ENCODE results near the gene ZNF669. TPM values are rescaled to one million over a fixed set of nuclear protein-coding genes. Genes with fewer than 3 reads are reported as not detected.

The ZNF669 gene
- total RNA-seq, 3 donors from 2014 or later, result 6.1 to 7.0 (median 6.3) TPM

DNA sequence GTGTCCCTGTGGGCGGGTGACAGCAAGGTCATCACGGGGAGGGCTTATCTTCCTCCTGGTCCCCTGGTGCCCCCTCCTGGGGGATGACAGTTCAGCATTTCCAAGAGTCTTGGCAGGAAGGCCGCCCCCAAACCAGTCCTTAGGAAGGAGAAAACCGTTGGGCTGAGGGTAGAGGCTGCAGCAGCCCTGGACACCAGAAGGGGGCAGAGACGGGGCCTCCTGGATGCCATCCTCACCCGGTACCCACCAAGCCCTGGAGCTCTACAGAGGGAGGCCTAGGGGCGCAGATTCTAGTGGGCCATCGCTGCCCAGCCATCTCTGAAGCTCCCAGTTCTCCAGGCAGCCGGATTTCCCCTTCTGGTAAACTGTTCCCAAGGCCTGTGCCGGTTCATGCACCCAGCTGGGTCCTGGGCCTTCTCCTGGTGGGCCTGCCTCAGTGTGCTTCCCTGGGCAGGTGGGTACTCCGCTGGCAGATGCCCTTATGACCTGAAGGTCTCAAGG is 14.8 kb upstream of the ZNF669 start:
- peak; percentile 8 for TF ChIP-seq CTCF (IDR thresholded peaks at IDR 0.05)
- intact Hi-C loops (cut with DNase I, micrococcal nuclease), result no loop called here
- Histone ChIP-seq H3K9me3 (no peaks in the 10 kb centered on the region), H3K4me3 (no peak overlapping the region), H3K36me3 (ENCODE audit: low read depth) (no peaks in the 10 kb centered on the region), H3K4me1 (ENCODE audit: low read depth) (no peaks in the 10 kb centered on the region)
- no peak for DNase-seq
- ATAC-seq, result peak; percentile 67

DNA sequence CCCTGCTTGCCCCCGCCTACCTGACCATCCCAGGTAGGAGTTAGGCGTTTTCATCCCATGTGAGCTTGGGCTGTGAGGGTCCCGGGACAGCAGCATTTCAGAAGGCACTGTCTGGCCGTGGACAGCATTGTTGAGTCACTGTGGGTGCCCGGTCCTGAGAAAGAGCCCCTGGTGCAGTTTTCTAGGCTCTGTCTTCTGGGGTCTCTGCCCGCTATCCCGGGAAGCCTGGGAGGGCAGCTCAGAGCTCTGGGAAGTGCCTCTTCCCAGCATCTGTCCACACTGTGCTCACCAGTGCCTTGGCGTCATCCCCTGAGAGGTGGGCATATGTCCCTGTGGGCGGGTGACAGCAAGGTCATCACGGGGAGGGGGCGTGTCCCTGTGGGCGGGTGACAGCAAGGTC is 11.4 kb upstream of the ZNF669 start:
- no peak for ATAC-seq
- intact Hi-C loops (cut with DNase I, micrococcal nuclease), result no loop called here
- no peak for TF ChIP-seq CTCF (IDR thresholded peaks at IDR 0.05)

GRCh38 chr1:247115141-247115510 is 11.0 kb upstream of the ZNF669 start:
- intact Hi-C loops (cut with DNase I, micrococcal nuclease), result no loop called here
- Histone ChIP-seq H3K36me3 (ENCODE audit: low read depth) (no peaks in the 10 kb centered on the region), H3K4me1 (ENCODE audit: low read depth) (peaks cover 5% of the 10 kb centered on the region), H3K4me3 (no peak overlapping the region), H3K9me3 (no peaks in the 10 kb centered on the region)
- ATAC-seq (no peak), DNase-seq (no peak)
- no peak for TF ChIP-seq CTCF (IDR thresholded peaks at IDR 0.05)

More for the DNA sequence above, 11.4 kb upstream of the ZNF669 start:
- Histone ChIP-seq H3K4me1 (ENCODE audit: low read depth) (peaks cover 3% of the 10 kb centered on the region), H3K36me3 (ENCODE audit: low read depth) (no peaks in the 10 kb centered on the region), H3K9me3 (no peaks in the 10 kb centered on the region), H3K4me3 (no peak overlapping the region)
- no peak for DNase-seq

DNA sequence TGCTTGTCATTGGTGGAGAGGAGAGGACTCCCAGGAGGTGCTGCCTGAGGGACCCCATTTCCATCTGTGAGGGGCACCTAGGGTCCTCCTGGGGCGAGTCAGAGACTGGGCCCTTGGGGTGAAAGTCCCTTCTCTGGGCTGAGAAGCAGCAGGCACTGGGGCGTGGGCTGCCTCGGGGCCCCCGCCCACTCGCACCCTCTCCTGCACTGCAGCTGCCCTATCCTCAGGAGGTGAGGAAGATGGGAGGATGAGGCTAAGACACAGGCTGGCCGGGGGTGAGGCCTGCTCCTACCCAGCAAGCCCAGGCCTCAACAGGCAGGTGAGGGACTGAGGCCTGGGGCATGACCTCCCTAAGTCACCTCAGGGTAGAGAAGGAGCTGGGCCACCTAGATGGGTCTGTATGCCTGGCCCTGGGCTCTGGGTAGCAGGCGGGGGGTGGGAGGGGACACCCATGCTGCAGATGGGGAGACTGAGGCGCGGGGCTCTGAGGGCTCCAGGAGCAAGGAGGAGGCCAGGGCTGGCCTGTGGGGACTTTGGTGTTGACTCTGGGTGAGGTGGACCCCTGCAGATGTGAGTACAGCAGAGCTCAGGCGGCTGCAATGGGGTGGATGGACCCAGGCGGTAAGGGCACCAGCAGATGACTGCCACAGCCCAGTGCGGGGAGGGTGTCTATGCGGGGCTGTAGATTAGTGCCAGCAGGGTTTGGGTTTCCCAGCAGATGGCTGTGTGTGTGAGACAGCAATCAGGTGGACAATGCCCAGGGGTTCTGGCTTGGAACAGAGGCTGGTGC is 10.4 kb upstream of the ZNF669 start:
- H3K9me3 ChIP-seq, result no peaks in the 10 kb centered on the region
- peaks cover 5% of the 10 kb centered on the region for H3K4me1 ChIP-seq (ENCODE audit: low read depth)
- DNase-seq, result no peak
- H3K4me3 ChIP-seq, result no peak overlapping the region
- intact Hi-C loops (cut with DNase I, micrococcal nuclease), result no loop called here
- no peaks in the 10 kb centered on the region for H3K36me3 ChIP-seq (ENCODE audit: low read depth)
- TF ChIP-seq CTCF (IDR thresholded peaks at IDR 0.05), result no peak
- ATAC-seq, result no peak

GRCh38 chr1:247113733-247114271 is 9.6 kb upstream of the ZNF669 start:
- intact Hi-C loops (cut with DNase I, micrococcal nuclease), result no loop called here

More at GRCh38 chr1:247113733-247114271, 9.6 kb upstream of the ZNF669 start:
- no peak for TF ChIP-seq CTCF (IDR thresholded peaks at IDR 0.05)
- H3K4me1 ChIP-seq (ENCODE audit: low read depth), result peaks cover 5% of the 10 kb centered on the region
- H3K4me3 ChIP-seq, result no peak overlapping the region
- ATAC-seq (no peak), DNase-seq (no peak)
- no peaks in the 10 kb centered on the region for H3K36me3 ChIP-seq (ENCODE audit: low read depth)
- no peaks in the 10 kb centered on the region for H3K9me3 ChIP-seq

Data from mucosa of descending colon (tissue), 3 donors.